NCI-H2107 (cell line): ENCODE data around the gene DSCAM.
"Not testable (repeated sequence)": the region's sequence is repeated elsewhere in the genome, so short reads cannot be mapped to it uniquely, and the experiment has no call there.

ENCODE experiments used
- DNase-seq: peaks from one replicate; lab custom pipeline; 2025; lab: John Stamatoyannopoulos, UW

The DSCAM gene

DNA sequence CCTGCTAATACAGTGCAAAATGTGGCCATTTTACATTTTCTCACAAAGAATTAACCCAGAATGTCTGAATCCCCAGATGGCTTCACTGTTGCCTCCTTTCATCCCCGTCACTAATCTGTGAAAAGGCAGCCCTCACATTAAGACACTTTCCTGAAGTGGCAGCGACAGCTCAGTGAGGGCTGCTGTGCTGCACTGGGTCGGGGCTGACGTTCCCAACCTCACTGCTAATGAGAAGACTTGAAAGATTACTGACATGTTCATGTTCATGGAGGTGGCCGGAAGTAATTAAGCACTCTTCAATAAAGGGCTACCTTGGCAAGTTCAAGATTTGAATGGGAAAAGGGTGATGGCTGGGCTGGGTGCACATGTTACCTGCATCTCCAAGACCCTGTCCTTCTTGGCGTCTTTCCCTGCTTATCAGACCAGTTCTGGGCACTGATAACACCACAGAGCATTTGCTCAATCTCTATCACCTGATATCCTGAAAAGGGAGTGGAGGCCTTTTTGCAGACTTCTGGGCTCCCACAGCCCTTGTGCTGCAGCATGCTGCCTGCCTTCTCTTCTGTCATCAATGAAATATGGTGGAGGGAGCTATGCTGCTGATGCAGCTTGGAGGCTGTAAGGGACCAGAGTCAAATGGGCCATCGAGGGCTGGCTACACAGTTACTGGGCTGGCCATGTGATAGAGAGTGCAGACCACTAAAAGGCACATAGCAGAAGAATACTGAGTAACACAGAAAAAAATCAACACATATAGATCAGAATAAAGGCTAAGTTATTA, 596.3 kb downstream of the DSCAM start:
- no peak for DNase-seq

DNA sequence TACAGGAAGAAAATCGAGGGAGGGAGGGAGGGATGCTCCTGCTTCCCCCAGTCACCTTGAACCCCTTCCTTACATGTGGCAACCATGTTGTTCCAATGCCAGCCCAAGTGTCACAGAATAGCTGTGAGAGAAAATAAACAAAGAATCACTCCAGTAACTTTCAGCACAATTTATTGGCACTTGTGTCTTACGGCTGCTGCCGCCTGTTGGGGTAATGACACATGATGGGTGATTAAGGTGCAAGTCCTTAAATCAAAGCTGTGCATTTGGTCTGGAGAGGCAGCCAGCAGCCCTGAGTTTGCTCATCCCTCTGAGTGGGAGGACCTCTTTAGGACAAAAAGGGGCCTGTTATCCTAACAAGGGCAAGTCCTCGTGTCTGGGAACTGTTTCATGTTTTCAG, 602.0 kb downstream of the DSCAM start:
- DNase-seq: no peak

DNA sequence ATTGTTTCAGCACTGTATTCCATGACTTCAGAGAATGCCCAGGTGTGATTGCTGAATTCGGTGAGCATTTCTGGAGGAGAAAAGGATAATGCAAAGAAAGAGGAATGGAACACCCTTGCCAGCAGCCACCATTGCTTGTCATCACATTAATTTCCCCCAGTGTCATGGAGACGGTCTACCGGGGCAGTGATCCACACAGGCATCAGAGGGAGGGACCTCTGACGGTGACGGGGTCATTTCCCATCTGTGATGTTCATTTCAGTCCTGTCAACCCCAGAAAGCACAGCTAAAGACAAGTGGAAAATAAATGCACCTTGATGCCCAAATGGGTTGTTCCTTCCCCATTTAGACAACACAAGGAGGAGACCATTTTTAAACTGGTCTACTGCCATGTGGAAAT, 603.3 kb downstream of the DSCAM start:
- DNase-seq: no peak

DNA sequence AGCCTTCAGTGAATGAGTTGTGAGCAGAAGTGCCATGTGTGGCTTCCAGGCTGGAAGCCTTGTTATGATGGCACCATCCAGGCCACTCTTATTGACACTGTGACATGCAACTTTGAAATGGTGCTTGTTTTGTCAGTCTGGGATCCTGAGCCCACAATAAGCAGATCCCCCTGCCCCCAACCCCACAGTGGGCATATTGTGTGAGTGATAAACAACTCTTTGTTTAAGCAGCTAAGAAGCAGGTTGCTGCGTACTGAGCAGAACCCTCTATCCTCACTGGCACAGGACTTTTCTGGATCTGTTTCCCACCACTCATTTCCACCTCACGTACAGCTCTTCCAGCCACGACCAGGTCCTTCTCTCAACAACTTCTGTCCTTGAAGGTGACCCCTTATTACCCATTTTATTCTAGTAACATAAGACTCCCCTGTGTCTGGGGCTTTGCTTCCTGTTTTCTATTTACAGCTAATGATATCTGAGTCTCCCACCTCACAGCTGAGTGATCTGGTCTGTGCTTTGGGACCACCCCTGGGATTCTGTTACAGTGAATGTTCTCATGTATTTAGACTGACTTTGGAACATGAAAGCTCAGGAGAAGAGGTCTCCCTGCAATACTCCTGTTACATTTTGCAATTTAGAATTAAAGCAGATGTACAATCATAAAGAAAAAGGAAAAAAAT, 604.2 kb downstream of the DSCAM start:
- no peak for DNase-seq

DNA sequence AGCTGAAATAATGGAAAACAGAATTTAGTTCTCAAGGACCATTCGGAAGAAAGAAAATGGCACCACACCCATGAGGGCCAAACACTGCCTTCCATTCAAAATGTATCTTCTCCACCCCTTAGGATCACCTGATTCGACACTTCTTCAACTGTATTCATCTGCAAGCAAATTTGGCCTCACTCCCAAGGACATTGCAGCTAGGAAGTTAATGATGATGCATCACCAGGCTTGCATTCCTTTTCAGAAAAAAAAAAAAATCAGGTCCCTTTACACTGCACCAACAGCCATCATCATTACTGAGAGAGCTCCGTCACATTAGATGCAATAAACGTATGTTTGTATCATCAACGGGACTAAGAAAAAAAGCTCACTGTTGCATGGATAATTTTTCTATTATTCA, 611.4 kb downstream of the DSCAM start:
- DNase-seq: no peak

DNA sequence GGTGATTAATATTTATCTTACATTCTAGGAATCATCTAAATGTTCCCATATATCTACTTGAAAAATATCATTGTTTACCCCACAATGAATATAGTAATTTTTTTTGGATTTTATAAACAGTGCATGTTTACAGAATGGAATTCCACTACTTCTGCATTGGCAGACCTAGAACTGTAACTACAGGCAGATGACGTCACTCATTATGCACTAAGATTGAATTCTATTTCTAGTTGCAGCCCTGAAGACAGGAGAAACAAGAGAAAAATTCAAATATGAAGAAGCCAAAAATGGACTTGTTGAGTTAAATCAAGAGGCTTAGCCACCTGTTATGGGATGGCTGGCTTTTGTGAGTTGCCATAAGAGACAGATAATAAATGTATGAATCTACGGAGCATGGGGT, 615.0 kb downstream of the DSCAM start:
- no peak for DNase-seq

DNA sequence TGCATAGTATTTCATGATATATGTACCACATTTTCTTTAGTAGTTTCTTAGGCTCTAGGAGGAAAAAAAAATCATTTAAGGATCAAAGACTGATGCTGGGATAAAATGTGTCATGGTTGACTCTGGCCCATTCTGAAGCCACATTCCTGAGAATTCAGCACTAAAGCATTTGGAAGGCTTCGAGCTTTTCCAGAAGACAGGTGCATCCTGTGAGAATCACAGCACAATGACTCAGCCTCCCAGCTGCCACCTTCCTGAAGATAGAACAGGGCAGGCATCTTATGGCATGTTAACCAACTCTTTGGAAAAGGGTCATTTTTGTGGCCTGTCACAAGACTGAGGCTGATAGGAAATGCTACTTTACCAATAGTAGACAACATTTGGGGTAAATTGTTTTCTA, 619.9 kb downstream of the DSCAM start:
- DNase-seq: no peak

DNA sequence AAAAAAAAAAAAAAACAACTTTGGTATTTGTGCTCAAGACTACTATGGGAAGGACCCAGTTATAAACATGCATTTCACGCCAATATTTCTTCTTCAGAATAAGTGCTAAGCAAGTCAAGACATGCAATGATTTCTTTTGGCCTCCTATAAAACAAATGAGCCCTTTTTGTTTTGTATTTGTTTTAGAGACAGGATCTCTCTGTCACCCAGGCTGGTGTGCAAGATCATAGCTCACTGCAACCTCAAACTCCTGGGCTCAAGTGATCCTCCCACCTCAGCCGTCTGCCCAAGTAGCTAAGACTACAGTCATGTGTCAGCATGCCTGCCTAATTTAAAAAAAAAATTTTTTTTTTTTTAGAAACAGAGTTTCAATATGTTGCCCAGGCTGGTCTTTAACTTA, 631.0 kb downstream of the DSCAM start:
- no peak for DNase-seq

DNA sequence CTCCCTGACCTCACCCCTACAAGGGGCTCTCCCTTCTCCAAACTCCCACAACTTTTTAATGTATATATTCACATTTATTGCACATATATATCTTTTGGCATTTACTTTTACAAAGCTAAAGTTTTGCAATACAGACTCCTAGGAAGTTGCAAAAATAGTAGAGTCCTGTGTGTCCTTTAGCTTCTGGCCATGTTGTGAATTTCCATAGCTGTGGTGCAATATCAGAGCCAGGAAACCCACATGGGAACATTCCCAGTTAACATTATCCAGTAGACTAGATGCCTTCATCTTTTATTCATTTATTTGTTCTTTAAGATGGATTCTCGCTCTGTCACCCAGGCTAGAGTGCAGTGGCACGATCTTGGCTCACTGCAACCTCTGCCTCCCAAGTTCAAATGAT, 636.7 kb downstream of the DSCAM start:
- DNase-seq: no peak

DNA sequence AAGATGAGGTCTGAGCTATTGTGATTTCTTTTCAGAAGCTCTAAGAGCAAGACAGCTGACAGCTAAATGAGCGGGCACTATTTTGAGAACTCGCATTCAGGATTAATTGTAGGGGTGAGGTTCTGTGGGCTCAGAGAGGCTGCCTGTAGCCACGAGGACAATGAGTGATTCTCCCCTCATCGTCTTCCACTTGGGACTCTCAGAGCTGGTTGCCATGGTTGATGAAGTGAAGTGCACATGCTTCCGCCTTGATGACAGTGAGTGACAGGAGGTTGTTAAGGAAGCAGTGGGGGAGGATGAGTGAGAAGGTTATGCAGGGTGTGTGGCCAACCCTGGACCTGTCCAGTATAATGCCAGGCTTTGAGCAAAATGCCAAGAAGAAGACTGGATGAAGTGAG, 638.0 kb downstream of the DSCAM start:
- DNase-seq: peak; percentile 39

DNA sequence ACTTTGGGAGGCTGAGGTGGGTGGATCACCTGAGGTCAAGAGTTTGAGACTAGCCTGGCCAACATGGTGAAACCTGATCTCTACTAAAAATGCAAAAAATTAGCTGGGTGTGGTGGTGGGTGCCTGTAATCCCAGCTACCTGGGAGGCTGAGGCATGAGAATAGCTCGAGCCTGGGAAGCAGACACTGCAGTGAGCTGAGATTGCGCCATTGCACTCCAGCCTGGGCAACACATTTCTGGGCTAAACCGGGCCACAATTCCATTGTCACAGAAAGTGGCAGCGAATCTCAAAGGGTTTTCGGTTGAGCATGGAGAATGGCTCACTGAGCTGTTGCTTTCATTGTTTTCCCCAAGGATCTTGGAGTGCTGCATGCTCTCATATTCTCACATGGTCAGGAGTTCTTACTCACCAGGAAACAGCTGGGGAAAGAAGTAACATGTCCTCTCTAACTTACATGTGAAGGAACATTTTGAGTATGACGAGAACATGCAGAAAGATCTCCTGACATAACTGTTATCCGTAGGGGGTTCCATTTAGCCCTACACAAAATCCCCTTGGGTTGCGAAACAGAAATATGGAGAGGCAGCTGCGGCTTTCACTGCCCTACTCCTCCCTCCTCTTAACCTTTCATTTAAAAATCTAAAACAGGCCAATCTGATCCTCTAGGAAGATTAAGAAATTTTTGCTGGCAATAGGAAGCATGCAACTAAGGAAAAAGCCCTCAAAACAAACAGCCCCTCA, 638.6 kb downstream of the DSCAM start:
- no peak for DNase-seq

DNA sequence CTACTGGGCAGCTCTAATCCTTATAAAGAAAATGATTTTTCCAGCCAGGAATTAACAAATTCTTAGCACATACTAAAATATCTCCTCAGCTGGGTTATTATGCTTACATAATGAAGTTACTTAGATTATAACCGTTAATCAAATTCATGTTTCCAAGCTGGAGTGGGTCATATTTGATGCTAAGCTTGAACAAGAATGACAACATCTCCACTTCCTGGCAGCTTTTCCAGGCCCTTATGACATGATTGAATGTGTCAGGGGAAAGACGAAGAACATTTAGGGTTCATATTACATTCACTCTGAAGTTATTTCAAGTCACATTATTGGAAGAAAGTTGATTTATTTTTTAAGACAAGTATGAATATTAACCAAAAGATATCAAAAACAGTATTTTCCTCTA, 646.0 kb downstream of the DSCAM start:
- DNase-seq: no peak

DNA sequence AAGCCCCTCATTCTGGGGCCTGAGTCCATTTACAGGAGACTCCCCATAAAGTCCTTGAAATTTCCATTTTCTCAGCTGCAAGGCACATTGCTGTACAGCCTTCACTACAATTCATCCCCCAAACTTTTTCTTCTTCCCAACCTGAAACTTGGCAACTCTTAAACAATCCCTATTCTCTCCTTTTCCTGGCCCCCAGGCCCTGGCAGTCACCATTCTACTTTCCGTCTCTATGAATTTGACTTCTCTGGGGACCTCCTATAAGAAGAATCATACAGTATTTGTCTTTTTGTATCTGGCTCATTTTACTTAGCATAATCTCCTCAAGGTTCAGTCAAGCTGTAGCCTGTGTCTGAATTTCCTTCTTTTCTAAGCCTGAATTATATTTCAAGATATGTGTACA, 646.8 kb downstream of the DSCAM start:
- no peak for DNase-seq

DNA sequence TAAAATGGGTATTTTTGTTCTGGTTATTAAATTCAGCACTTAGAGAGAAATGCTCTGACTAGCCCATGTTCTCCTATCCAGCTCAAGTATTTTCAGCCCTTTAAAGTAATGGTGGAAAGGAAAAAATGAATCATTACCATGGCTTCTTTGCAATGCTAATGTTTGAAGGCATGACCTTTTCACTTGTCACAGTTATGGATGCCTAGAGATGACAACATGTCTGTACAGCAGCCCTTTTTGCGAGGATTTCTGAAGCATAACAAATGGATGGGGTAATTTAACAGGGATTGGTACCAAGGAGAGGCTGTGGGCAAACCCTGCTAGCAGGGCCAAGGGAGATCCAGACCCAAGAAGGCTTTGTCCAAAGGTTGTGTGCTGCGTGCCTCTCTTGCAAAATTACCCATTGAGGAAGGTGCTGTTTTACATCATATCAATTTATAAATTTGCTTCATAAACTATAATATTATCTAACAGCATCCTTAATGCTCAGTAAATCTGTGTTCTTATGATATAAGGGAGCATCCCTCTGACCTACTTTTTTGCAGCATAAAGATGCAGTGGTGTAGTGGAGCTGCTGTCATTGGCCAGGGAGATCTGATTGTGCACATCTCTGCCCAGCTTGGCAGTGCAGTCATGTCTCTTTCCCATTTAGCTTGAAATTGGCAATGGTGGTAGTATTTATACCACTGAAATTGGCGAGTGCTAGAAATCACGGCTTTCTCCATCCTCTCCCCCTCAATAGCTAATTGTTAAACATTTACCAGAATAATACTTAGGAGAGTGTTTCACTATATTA, 652.6 kb downstream of the DSCAM start:
- no peak for DNase-seq

DNA sequence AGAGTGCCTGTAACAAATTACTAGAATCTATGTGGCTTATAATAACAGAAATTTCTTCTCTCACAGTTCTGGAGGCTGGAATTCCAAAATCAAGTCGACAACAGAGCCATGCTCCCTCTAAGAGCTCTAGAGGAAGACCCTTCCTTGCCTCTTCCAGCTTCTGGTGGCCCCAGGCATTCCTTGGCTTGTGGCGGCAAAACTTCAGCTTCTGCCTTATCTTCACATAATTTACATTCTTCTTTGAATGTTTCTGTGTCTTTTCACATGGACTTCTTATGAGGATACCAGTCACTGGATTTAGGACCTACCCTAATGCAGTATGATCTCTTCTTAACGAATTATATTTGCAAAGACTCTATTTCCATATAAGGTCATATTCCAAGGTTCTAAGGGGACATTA, 655.3 kb downstream of the DSCAM start:
- DNase-seq: no peak

DNA sequence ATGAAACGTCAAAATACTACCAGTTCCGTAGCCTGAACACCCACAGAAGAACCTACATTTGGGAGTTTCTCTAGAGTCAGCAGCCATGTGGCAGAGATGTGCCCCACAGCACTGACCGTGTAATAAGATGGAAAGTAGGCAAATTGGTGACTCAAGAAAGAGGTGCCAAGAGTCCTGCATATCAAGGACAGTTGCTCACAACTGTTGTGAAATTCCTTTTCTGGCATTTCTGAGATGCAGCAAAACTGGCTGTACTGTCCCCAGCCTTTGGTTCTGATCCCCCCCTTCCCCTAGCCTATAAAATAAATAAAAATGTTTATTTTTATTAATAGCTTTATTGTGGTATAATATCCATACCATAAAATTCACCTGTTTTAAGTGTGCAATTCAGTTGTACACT, 655.8 kb downstream of the DSCAM start:
- DNase-seq: no peak

DNA sequence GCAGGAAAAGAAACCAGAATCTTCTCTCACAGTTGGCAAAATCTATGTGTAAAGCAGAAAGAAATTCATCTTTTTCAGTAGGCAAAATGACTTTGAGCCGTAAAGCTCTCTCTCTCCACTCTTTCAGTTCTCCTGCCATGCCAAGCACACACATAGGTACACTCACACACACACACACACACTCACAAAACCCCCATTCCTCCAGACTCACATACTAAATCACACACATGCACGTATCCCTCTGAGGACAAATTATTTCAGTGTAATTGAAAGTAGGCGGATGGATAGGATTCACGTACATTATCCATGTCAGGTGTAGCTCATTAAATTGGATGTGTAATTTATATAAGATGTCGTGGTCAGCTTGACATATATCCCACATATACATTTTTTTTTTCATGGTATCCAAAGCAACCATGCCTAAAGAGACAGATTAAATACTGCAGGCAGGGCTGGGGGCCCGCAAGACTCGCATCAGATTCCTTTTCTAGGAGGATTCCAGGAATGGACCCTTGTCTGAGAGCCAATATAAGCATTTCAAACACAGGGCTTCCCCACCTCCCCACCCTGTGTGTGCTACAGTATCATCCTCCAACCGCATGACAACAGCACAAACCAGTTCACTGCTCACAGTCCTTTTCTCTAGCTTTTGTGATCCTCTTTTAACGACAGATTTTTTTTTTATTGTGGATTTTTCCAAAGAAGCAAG, 658.9 kb downstream of the DSCAM start:
- DNase-seq: no peak

DNA sequence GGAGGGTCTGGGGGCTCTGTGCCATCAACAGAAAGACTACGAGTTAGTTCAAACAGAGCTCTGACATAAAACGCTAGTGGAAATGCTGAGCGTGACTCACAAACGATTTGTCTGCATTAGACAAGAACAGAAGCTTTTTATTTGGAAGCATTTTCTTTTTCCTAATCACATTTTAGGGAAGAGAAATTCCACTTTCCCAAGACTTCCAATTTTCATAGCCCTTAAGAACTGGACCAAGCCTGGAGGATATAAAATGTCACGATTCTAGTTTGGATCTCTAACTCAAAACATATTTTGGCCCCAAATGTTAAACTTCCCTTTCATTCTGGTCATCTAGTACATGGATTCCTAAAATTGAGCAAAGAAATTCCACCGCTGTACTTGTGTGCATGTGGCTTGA, 659.7 kb downstream of the DSCAM start:
- DNase-seq: no peak

DNA sequence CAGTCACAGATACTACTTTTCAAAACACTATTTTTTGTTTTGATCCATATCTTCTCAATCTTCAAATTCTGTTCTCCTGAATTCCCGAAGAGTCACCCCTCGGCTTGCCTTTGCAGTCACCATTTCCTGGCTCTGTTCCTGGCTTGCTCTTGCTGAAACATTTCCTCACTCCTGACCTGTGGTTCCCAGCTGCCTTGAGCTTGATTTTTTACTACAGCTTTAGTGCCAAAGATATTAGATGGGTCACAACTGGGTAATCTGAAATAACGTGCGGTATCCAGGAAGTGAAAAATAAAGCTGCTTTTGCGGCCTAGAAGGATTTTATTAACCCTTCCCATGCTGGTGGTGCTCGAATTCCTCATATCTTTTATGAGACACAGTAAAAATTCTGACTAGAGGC, 660.9 kb downstream of the DSCAM start:
- DNase-seq: no peak

DNA sequence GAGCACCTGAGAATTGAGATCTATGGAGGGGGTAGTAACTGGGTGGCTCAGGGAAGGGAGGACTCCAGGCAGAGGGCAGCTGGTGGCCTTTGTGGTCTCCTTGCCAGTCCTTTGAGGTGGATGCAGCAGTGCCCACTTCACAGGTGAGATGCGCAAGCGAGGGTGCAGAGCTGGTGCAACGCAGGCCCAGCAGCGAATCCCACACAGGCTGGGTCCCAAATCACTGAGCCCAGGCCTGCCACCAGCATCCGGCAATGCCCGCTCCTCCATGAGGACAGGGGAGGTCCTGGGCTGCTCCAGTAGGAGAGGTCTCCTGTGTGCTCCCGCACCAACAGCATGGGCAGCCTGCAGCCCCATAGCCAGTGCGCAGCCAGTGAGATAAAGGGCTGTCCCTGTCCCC, 661.8 kb downstream of the DSCAM start:
- DNase-seq: no peak

DNA sequence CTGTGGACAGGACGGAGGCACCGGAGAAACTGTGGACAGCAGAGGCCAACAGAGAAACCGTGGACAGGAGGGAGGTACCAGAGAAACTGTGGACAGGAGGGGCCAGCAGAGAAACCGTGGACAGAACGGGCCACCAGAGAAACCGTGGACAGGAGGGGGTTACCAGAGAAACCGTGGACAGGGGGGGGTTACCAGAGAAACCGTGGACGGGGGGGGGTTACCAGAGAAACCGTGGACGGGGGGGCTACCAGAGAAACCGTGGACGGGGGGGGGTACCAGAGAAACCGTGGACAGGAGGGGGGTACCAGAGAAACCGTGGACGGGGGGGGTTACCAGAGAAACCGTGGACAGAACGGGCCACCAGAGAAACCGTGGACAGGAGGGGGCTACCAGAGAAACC, 664.5 kb downstream of the DSCAM start:
- DNase-seq: not testable (repeated sequence)

DNA sequence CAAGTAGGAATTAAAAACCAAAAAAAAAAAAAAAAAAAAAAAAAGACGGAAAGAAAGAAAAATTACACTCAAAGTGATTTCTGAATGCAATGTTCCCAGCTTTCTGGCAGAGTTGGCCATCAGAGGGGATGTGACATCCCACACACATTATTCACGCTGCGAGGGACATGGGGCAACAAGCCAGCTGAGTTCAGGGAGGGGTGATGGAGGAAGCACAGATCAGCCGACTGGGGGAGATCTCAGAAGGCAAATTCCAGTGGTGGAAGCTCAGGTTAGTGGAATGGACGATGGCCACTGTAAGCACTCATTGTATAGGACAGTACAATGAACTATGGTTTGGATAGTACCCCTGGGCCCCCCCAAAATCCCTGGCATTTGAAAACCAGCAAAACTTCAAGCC, 667.8 kb downstream of the DSCAM start:
- DNase-seq: no peak
